ENCODE data around the gene ABLIM3.

ABLIM3 gene

GRCh38 chr5:149228618-149229297, 87.5 kb downstream of the ABLIM3 start:
- DNase-seq (ENCODE audit: low spot score) (no peak), ATAC-seq (ENCODE audit: low read depth) (peak; percentile 91)
- H3K27ac ChIP-seq (ENCODE audit: poor library complexity, severe bottlenecking), result peak overlapping the region; percentile 64

GRCh38 chr5:149229298-149229937, 88.1 kb downstream of the ABLIM3 start:
- no peaks in the 10 kb centered on the region for H3K9me3 ChIP-seq (ENCODE audit: severe bottlenecking)
- H3K4me3 ChIP-seq (ENCODE audit: severe bottlenecking), result no peak overlapping the region
- no peaks in the 10 kb centered on the region for H3K27me3 ChIP-seq (ENCODE audit: insufficient read depth, poor library complexity, severe bottlenecking)
- no peak for ATAC-seq (ENCODE audit: low read depth)
- TF ChIP-seq CTCF (IDR thresholded peaks at IDR 0.05; ENCODE audit: poor library complexity, severe bottlenecking), result peak; percentile 82
- peak overlapping the region; percentile 64 for H3K27ac ChIP-seq (ENCODE audit: poor library complexity, severe bottlenecking)
- no peak for DNase-seq (ENCODE audit: low spot score)
- H3K36me3 ChIP-seq (ENCODE audit: low read depth), result peaks cover 18% of the 10 kb centered on the region
- peaks cover 25% of the 10 kb centered on the region for H3K4me1 ChIP-seq (ENCODE audit: insufficient read depth, poor library complexity, severe bottlenecking)

More at GRCh38 chr5:149228618-149229297, 87.5 kb downstream of the ABLIM3 start:
- H3K27me3 ChIP-seq (ENCODE audit: insufficient read depth, poor library complexity, severe bottlenecking), result no peaks in the 10 kb centered on the region
- peak; percentile 98 for TF ChIP-seq CTCF (IDR thresholded peaks at IDR 0.05; ENCODE audit: poor library complexity, severe bottlenecking)
- H3K4me1 ChIP-seq (ENCODE audit: insufficient read depth, poor library complexity, severe bottlenecking), result peaks cover 25% of the 10 kb centered on the region
- H3K36me3 ChIP-seq (ENCODE audit: low read depth), result peaks cover 13% of the 10 kb centered on the region
- no peak overlapping the region for H3K4me3 ChIP-seq (ENCODE audit: severe bottlenecking)
- H3K9me3 ChIP-seq (ENCODE audit: severe bottlenecking), result no peaks in the 10 kb centered on the region

- DNase-seq (ENCODE audit: low spot score) (no peak), ATAC-seq (ENCODE audit: low read depth) (peak; percentile 19; the same call in 1 of the 3 replicates)
- peaks cover 30% of the 10 kb centered on the region for H3K36me3 ChIP-seq (ENCODE audit: low read depth)
- no peak for TF ChIP-seq CTCF (IDR thresholded peaks at IDR 0.05; ENCODE audit: poor library complexity, severe bottlenecking)
- H3K9me3 ChIP-seq (ENCODE audit: severe bottlenecking), result no peaks in the 10 kb centered on the region
- H3K4me3 ChIP-seq (ENCODE audit: severe bottlenecking), result no peak overlapping the region
- H3K27ac ChIP-seq (ENCODE audit: poor library complexity, severe bottlenecking), result no peak overlapping the region
- no peaks in the 10 kb centered on the region for H3K4me1 ChIP-seq (ENCODE audit: insufficient read depth, poor library complexity, severe bottlenecking)
- H3K27me3 ChIP-seq (ENCODE audit: insufficient read depth, poor library complexity, severe bottlenecking), result no peaks in the 10 kb centered on the region
These were observed 94.5 kb downstream of the ABLIM3 start for GRCh38 chr5:149235841-149236240.

GRCh38 chr5:149237662-149238061, 96.4 kb downstream of the ABLIM3 start:
- Histone ChIP-seq H3K9me3 (ENCODE audit: severe bottlenecking) (no peaks in the 10 kb centered on the region), H3K4me3 (ENCODE audit: severe bottlenecking) (no peak overlapping the region), H3K27me3 (ENCODE audit: insufficient read depth, poor library complexity, severe bottlenecking) (no peaks in the 10 kb centered on the region), H3K4me1 (ENCODE audit: insufficient read depth, poor library complexity, severe bottlenecking) (no peaks in the 10 kb centered on the region), H3K27ac (ENCODE audit: poor library complexity, severe bottlenecking) (no peak overlapping the region), H3K36me3 (ENCODE audit: low read depth) (peaks cover 25% of the 10 kb centered on the region)
- no peak for TF ChIP-seq CTCF (IDR thresholded peaks at IDR 0.05; ENCODE audit: poor library complexity, severe bottlenecking)
- no peak for ATAC-seq (ENCODE audit: low read depth)
- DNase-seq (ENCODE audit: low spot score), result no peak

- Histone ChIP-seq H3K4me3 (ENCODE audit: severe bottlenecking) (no peak overlapping the region), H3K36me3 (ENCODE audit: low read depth) (peaks cover 19% of the 10 kb centered on the region), H3K27me3 (ENCODE audit: insufficient read depth, poor library complexity, severe bottlenecking) (no peaks in the 10 kb centered on the region), H3K4me1 (ENCODE audit: insufficient read depth, poor library complexity, severe bottlenecking) (no peaks in the 10 kb centered on the region), H3K27ac (ENCODE audit: poor library complexity, severe bottlenecking) (no peak overlapping the region), H3K9me3 (ENCODE audit: severe bottlenecking) (no peaks in the 10 kb centered on the region)
- ATAC-seq (ENCODE audit: low read depth) (no peak), DNase-seq (ENCODE audit: low spot score) (no peak)
- no peak for TF ChIP-seq CTCF (IDR thresholded peaks at IDR 0.05; ENCODE audit: poor library complexity, severe bottlenecking)
These were observed 97.2 kb downstream of the ABLIM3 start for GRCh38 chr5:149238540-149238939.
